ENCODE measurements around the gene LPCAT2.

DNA sequence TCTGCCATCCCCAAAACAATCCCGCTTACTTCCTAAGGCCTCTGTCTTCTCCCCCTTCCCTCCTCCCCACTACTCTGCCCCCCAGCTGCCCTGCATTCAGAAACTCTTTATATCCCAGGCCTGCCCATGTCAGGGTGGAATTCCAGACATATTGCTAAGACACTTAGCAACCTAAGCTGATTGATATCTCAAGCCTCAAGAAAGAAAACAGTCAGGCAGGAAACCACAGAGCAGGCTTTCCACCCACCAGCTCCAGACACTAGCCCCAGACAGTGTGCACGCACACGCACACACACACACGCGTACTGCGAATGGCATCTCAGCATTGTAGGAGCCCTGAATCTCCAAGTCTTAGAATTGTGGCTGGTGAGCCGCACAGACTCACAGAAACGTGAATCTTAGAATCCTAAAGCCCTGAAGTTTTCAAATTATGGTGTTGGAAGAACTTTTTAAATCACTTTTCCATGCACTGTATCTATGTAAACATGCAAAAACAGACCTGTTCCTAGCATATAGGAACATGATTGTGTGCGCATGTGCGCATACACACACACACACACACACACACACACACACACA lies 8.8 kb upstream of the LPCAT2 start:
- TF ChIP-seq CTCF (conservative IDR thresholded peaks at IDR 0.05; ENCODE audit: low read depth in 2 of 2) (no peak), POLR2AphosphoS5 (IDR thresholded peaks at IDR 0.05; ENCODE audit: low read depth) (no peak), CREB1 (CRISPR knock-in tag; IDR thresholded peaks at IDR 0.05; ENCODE audit: low read depth) (no peak), EZH2 (IDR thresholded peaks at IDR 0.05; ENCODE audit: low read depth, unreplicated experiment) (no peak), EZH2phosphoT487 (IDR thresholded peaks at IDR 0.05; ENCODE audit: unreplicated experiment) (no peak), ZNF114 (CRISPR knock-in tag; IDR thresholded peaks at IDR 0.05) (no peak), ZNF331 (CRISPR knock-in tag; IDR thresholded peaks at IDR 0.05; ENCODE audit: low read depth) (no peak), NANOG (IDR thresholded peaks at IDR 0.05; ENCODE audit: borderline replicate concordance) (no peak)
- TF ChIP-seq, protein P1, sequence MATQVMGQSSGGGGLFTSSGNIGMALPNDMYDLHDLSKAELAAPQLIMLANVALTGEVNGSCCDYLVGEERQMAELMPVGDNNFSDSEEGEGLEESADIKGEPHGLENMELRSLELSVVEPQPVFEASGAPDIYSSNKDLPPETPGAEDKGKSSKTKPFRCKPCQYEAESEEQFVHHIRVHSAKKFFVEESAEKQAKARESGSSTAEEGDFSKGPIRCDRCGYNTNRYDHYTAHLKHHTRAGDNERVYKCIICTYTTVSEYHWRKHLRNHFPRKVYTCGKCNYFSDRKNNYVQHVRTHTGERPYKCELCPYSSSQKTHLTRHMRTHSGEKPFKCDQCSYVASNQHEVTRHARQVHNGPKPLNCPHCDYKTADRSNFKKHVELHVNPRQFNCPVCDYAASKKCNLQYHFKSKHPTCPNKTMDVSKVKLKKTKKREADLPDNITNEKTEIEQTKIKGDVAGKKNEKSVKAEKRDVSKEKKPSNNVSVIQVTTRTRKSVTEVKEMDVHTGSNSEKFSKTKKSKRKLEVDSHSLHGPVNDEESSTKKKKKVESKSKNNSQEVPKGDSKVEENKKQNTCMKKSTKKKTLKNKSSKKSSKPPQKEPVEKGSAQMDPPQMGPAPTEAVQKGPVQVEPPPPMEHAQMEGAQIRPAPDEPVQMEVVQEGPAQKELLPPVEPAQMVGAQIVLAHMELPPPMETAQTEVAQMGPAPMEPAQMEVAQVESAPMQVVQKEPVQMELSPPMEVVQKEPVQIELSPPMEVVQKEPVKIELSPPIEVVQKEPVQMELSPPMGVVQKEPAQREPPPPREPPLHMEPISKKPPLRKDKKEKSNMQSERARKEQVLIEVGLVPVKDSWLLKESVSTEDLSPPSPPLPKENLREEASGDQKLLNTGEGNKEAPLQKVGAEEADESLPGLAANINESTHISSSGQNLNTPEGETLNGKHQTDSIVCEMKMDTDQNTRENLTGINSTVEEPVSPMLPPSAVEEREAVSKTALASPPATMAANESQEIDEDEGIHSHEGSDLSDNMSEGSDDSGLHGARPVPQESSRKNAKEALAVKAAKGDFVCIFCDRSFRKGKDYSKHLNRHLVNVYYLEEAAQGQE (IDR thresholded peaks at IDR 0.05; ENCODE audit: unreplicated experiment), result no peak
- TF ChIP-seq, protein P2, sequence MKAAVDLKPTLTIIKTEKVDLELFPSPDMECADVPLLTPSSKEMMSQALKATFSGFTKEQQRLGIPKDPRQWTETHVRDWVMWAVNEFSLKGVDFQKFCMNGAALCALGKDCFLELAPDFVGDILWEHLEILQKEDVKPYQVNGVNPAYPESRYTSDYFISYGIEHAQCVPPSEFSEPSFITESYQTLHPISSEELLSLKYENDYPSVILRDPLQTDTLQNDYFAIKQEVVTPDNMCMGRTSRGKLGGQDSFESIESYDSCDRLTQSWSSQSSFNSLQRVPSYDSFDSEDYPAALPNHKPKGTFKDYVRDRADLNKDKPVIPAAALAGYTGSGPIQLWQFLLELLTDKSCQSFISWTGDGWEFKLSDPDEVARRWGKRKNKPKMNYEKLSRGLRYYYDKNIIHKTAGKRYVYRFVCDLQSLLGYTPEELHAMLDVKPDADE (IDR thresholded peaks at IDR 0.05), result no peak
